ENCODE data around the gene NHSL2.

DNA sequence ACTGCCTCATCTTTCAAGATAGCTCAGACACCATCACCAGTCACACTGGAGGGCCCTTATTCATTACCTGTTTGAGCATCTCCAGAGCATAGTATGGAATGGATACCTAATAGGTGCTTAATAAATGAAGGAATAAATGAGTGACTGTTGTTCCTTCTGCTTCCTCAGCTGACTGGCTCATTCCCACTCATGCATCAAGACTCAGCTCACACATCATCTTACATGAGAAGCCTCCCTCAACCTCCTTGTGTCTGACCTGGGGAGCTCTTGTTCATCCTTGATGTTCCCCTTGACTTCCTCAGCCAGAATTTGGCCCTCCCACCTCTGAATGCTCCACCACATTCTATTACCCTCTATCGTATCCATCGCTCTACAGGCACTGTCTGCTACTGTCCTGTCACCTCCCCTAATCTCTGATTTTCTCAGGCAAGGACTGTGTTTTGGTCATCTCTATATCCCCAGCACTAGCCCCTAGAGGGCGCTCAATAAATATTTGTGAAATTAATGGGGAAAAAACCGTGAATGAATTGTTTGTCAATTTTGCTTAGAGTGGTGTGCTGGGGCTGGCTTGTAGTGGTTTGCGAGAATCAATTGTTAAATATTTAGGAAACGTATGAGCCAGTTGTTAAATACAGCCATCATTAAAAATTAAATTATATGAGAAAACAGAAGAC, 88.3 kb downstream of the NHSL2 start:
- TF ChIP-seq, protein P1, sequence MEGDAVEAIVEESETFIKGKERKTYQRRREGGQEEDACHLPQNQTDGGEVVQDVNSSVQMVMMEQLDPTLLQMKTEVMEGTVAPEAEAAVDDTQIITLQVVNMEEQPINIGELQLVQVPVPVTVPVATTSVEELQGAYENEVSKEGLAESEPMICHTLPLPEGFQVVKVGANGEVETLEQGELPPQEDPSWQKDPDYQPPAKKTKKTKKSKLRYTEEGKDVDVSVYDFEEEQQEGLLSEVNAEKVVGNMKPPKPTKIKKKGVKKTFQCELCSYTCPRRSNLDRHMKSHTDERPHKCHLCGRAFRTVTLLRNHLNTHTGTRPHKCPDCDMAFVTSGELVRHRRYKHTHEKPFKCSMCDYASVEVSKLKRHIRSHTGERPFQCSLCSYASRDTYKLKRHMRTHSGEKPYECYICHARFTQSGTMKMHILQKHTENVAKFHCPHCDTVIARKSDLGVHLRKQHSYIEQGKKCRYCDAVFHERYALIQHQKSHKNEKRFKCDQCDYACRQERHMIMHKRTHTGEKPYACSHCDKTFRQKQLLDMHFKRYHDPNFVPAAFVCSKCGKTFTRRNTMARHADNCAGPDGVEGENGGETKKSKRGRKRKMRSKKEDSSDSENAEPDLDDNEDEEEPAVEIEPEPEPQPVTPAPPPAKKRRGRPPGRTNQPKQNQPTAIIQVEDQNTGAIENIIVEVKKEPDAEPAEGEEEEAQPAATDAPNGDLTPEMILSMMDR (conservative IDR thresholded peaks at IDR 0.05; ENCODE audit: low read depth, low read length), result peak; percentile 76
- TF ChIP-seq EZH2 (IDR thresholded peaks at IDR 0.05; ENCODE audit: borderline replicate concordance, low read depth, low read length, poor library complexity, severe bottlenecking), result no peak

All from A673 (cell line).